ENCODE measurements around the gene OR1I1. TPM values are rescaled to one million over a fixed set of nuclear protein-coding genes. Genes with fewer than 3 reads are reported as not detected.

Gene OR1I1
- polyA plus RNA-seq, 6 donors from 2014 or later, result not detected

- H3K4me1 Mint-ChIP-seq, result peaks cover 22 to 29% (median 27%) of the 10 kb centered on the region in 3 donors
- H3K27me3 Mint-ChIP-seq, result peaks cover 0 to 10% (median 5%) of the 10 kb centered on the region in 3 donors
- peak; percentile 98 for DNase-seq
- H3K27ac Mint-ChIP-seq, result peak overlapping the region; percentile 95 to 100 (median 100)
- ATAC-seq (ENCODE audit: low read depth in 2 of 2), result peak; percentile 86 to 88
- peaks cover 0 to 18% of the 10 kb centered on the region in 2 donors for H3K36me3 Mint-ChIP-seq
- peaks cover 0 to 2% (median 0%) of the 10 kb centered on the region in 7 donors for H3K9me3 Mint-ChIP-seq
- H3K4me3 Mint-ChIP-seq, result peak overlapping the region; percentile 88 to 99 (median 98)
Measured at GRCh38 chr19:15125232-15126067, 43.4 kb downstream of the OR1I1 start.

- H3K27me3 Mint-ChIP-seq, result peaks cover 0 to 10% (median 5%) of the 10 kb centered on the region in 3 donors
- peaks cover 0 to 2% (median 0%) of the 10 kb centered on the region in 7 donors for H3K9me3 Mint-ChIP-seq
- peaks cover 0 to 9% of the 10 kb centered on the region in 2 donors for H3K36me3 Mint-ChIP-seq
- peak overlapping the region in 4 of 8 donors; percentile 88 to 99 (median 98) for H3K4me3 Mint-ChIP-seq
- peaks cover 22 to 27% (median 24%) of the 10 kb centered on the region in 3 donors for H3K4me1 Mint-ChIP-seq
- ATAC-seq (ENCODE audit: low read depth in 2 of 2), result no peak
- no peak for DNase-seq
- peak overlapping the region in 1 of 6 donors; percentile 95 for H3K27ac Mint-ChIP-seq
Measured at GRCh38 chr19:15126131-15126910, 44.3 kb downstream of the OR1I1 start.

- peak overlapping the region in 1 of 6 donors; percentile 4 for H3K27ac Mint-ChIP-seq
Measured at GRCh38 chr19:15128162-15128770, 46.3 kb downstream of the OR1I1 start.

GRCh38 chr19:15129856-15130585, 48.0 kb downstream of the OR1I1 start:
- H3K27me3 Mint-ChIP-seq, result peaks cover 5 to 10% (median 6%) of the 10 kb centered on the region in 3 donors
- no peak overlapping the region for H3K27ac Mint-ChIP-seq
- ATAC-seq (ENCODE audit: low read depth in 2 of 2) (no peak), DNase-seq (no peak)
- no peaks in the 10 kb centered on the region for H3K9me3 Mint-ChIP-seq
- peaks cover 8 to 10% (median 9%) of the 10 kb centered on the region in 3 donors for H3K4me1 Mint-ChIP-seq
- H3K4me3 Mint-ChIP-seq, result peak overlapping the region in 1 of 8 donors; percentile 55
- H3K36me3 Mint-ChIP-seq, result no peaks in the 10 kb centered on the region

More at GRCh38 chr19:15128162-15128770, 46.3 kb downstream of the OR1I1 start:
- Mint-ChIP-seq H3K9me3 (no peaks in the 10 kb centered on the region), H3K36me3 (no peaks in the 10 kb centered on the region), H3K4me1 (peaks cover 19 to 22% (median 21%) of the 10 kb centered on the region in 3 donors), H3K4me3 (no peak overlapping the region), H3K27me3 (peaks cover 5 to 10% (median 6%) of the 10 kb centered on the region in 3 donors)
- no peak for DNase-seq
- no peak for ATAC-seq (ENCODE audit: low read depth in 2 of 2)

- peaks cover 3 to 19% (median 10%) of the 10 kb centered on the region in 7 donors for H3K9me3 Mint-ChIP-seq
- no peak for ATAC-seq (ENCODE audit: low read depth in 2 of 2)
- DNase-seq, result no peak
- no peaks in the 10 kb centered on the region for H3K4me1 Mint-ChIP-seq
- H3K4me3 Mint-ChIP-seq, result no peak overlapping the region
- H3K27ac Mint-ChIP-seq, result no peak overlapping the region
- peaks cover 10 to 22% (median 20%) of the 10 kb centered on the region in 3 donors for H3K27me3 Mint-ChIP-seq
- peaks cover 0 to 12% of the 10 kb centered on the region in 2 donors for H3K36me3 Mint-ChIP-seq
Measured at GRCh38 chr19:15136234-15136954, 54.4 kb downstream of the OR1I1 start.

- peaks cover 3 to 19% (median 10%) of the 10 kb centered on the region in 7 donors for H3K9me3 Mint-ChIP-seq
- H3K27me3 Mint-ChIP-seq, result peaks cover 15 to 27% (median 23%) of the 10 kb centered on the region in 3 donors
- no peak overlapping the region for H3K27ac Mint-ChIP-seq
- no peak overlapping the region for H3K4me3 Mint-ChIP-seq
- DNase-seq, result no peak
- no peak for ATAC-seq (ENCODE audit: low read depth in 2 of 2)
- H3K4me1 Mint-ChIP-seq, result no peaks in the 10 kb centered on the region
- peaks cover 0 to 12% of the 10 kb centered on the region in 2 donors for H3K36me3 Mint-ChIP-seq
Measured at GRCh38 chr19:15137777-15138176, 55.8 kb downstream of the OR1I1 start.

GRCh38 chr19:15138427-15138826, 56.4 kb downstream of the OR1I1 start:
- Mint-ChIP-seq H3K9me3 (peaks cover 3 to 19% (median 10%) of the 10 kb centered on the region in 7 donors), H3K4me1 (no peaks in the 10 kb centered on the region), H3K4me3 (no peak overlapping the region), H3K36me3 (peaks cover 0 to 12% of the 10 kb centered on the region in 2 donors), H3K27me3 (peaks cover 15 to 27% (median 23%) of the 10 kb centered on the region in 3 donors), H3K27ac (no peak overlapping the region)
- ATAC-seq (ENCODE audit: low read depth in 2 of 2) (no peak), DNase-seq (no peak)

- no peak overlapping the region for H3K4me3 Mint-ChIP-seq
- peak overlapping the region in 1 of 6 donors; percentile 69 for H3K27ac Mint-ChIP-seq
- peaks cover 3 to 19% (median 10%) of the 10 kb centered on the region in 7 donors for H3K9me3 Mint-ChIP-seq
- DNase-seq (no peak), ATAC-seq (ENCODE audit: low read depth in 2 of 2) (no peak)
- H3K27me3 Mint-ChIP-seq, result peaks cover 15 to 27% (median 18%) of the 10 kb centered on the region in 3 donors
- H3K4me1 Mint-ChIP-seq, result no peaks in the 10 kb centered on the region
- H3K36me3 Mint-ChIP-seq, result peaks cover 0 to 12% of the 10 kb centered on the region in 2 donors
Measured at GRCh38 chr19:15141143-15141542, 59.1 kb downstream of the OR1I1 start.

- no peak for ATAC-seq (ENCODE audit: low read depth in 2 of 2)
Measured at GRCh38 chr19:15142313-15142712, 60.3 kb downstream of the OR1I1 start.

More at GRCh38 chr19:15142313-15142712, 60.3 kb downstream of the OR1I1 start:
- H3K27me3 Mint-ChIP-seq, result peaks cover 13 to 23% (median 15%) of the 10 kb centered on the region in 3 donors
- peaks cover 3 to 17% (median 10%) of the 10 kb centered on the region in 7 donors for H3K9me3 Mint-ChIP-seq
- no peaks in the 10 kb centered on the region for H3K4me1 Mint-ChIP-seq
- H3K36me3 Mint-ChIP-seq, result peaks cover 0 to 12% of the 10 kb centered on the region in 2 donors
- no peak overlapping the region for H3K4me3 Mint-ChIP-seq
- H3K27ac Mint-ChIP-seq, result no peak overlapping the region
- DNase-seq, result no peak
